Heart left ventricle (tissue), 16 donors: ENCODE measurements around the gene SASS6. TPM values are rescaled to one million over a fixed set of nuclear protein-coding genes. Genes with fewer than 3 reads are reported as not detected.

ENCODE experiments used
- ATAC-seq, 4 donors: fragments of 200-7000 bp; cut with Tn5 transposase; one replicate each; pipeline ENCODE4 v1.9.1; 2020 to 2022; ENCODE audit warnings: moderate library complexity in 4 of 4, mild to moderate bottlenecking in 3 of 4, moderate number of reproducible peaks in 1 of 4
- DNase-seq, 5 donors: peaks; one replicate each; pipeline ENCODE4 v3.0.0-alpha.2; 2020
- H3K27ac ChIP-seq, 12 donors: fragments of 200-600 bp; sonication (generic) in 4 of 12; one replicate each; pipeline versions ENCODE4 v1.5.0 to v1.8.0; 2016 to 2022; ENCODE audit warnings: mild to moderate bottlenecking in 2 of 12
- H3K27me3 ChIP-seq, 9 donors: fragments of 200-600 bp; sonication (generic) in 2 of 9; one replicate each; pipeline versions ENCODE4 v1.5.1 to v1.8.0; 2016 to 2022; ENCODE audit warnings: mild to moderate bottlenecking in 3 of 9
- H3K36me3 ChIP-seq, 9 donors: fragments of 200-600 bp; sonication (generic) in 2 of 9; one replicate each; pipeline versions ENCODE4 v1.5.0 to v1.8.0; 2018 to 2022; ENCODE audit warnings: mild to moderate bottlenecking in 2 of 9
- H3K4me1 ChIP-seq, 12 donors: fragments of 200-600 bp; sonication (generic) in 4 of 12; one replicate each; pipeline versions ENCODE4 v1.5.0 to v1.8.0; 2016 to 2022; ENCODE audit warnings: mild to moderate bottlenecking in 3 of 12
- H3K4me3 ChIP-seq, 12 donors: fragments of 200-600 bp; sonication (generic) in 4 of 12; one replicate each; pipeline versions ENCODE4 v1.5.0 to v1.8.0; 2017 to 2022; ENCODE audit warnings: mild to moderate bottlenecking in 9 of 12, moderate library complexity in 4 of 12
- H3K9me3 ChIP-seq, 12 donors: fragments of 200-600 bp; sonication (generic) in 4 of 12; one replicate each; pipeline versions ENCODE4 v1.5.0 to v1.8.0; 2016 to 2022; ENCODE audit warnings: mild to moderate bottlenecking in 1 of 12
- POLR2A ChIP-seq, 2 donors: fragments of 450-650 bp; IDR thresholded peaks; one replicate each; pipeline ENCODE4 v1.6.1; 2017; ENCODE audit warnings: antibody characterized with exemption in 2 of 2, mild to moderate bottlenecking in 2 of 2, moderate library complexity in 2 of 2
- WGBS, 4 donors: extraction: QIAGEN DNeasy Blood & Tissue Kit in 2 of 4; methylation state at CpG; one replicate each; pipeline versions ENCODE4 v1.1.5 to v1.1.7; 2013 to 2018; 5-methylcytosine and 5-hydroxymethylcytosine counted together
- intact Hi-C, 10 donors: fragments of 100-400 bp; cut with DNase I; formaldehyde crosslinking; loops; one replicate each; pipeline versions ENCODE4 v1.11.1 to v1.14.2; 2022
- polyA plus RNA-seq, 2 donors: library from polyadenylated mRNA; stranded (reverse); fragments of 200-250 nt; gene quantifications; one replicate each; pipeline ENCODE4 v1.2.3, GENCODE V29; 2013
- total RNA-seq, 9 donors: library from RNA; depleted of rRNA in 2 of 9; stranded (reverse); fragments of >200 nt in 2 of 9; fragmentation: NEBNext Ultra II Directional in 3 of 9; extraction: Animal tissue kit (Norgen Biotek cat#: 25700) in 3 of 9; gene quantifications; one replicate each; pipeline versions ENCODE4 v1.1.0 to v1.2.4, GENCODE V29; 2016 to 2023
- TF ChIP-seq, protein P1 (sequence below), 12 donors: fragments of 200-600 bp; sonication (generic) in 4 of 12; IDR thresholded peaks; one replicate each; pipeline versions ENCODE4 v1.5.0 to v1.8.0; 2018 to 2022; ENCODE audit warnings: antibody characterized with exemption in 12 of 12, mild to moderate bottlenecking in 5 of 12
- donor health status: ischemic (EF 13 %, LVEDD 7.1; RV severe dilation, severe dysfunction).
- donor health status: healthy with polysubstance abuse.
- donor health status: DM: no; HTN: yes; CAD: no.
- donor health status: DM: no; HTN: no; CAD: no.
- donor health status: ischemic (EF 25% LVEDD 6.9; RV normal size, moderate dysfunction).
- donor health status: ischemic (EF 25% LVEDD 5.7; RV mildly dilated, moderate dysfunction).
- donor health status: healthy.
- donor health status: DM: yes; HTN: yes; CAD: no.
- donor health status: ischemic (EF 35%, LVEDD 5.7; RV mildly dilated, moderate dysfunction).
- donor health status: nonischemic (EF 11% LVEDD 7.7; RV severe dilation, severe dysfunction).
- donor health status: DM: yes; HTN: yes; CAD: no.
- donor health status: PGD.
- donor health status: ischemic (EF 29% LVEDD 5.4; RV normal size, mild dysfunction).
- donor health status: nonischemic (EF 23%, LVEDD 6.1; RV moderate dilation, normal function).

The SASS6 gene
- total and polyA plus RNA-seq, 11 donors = 1.1 to 2.2 (median 1.6) TPM

- no peaks in the 10 kb centered on the region for H3K9me3 ChIP-seq
- peak overlapping the region; percentile 79 to 96 (median 89) for H3K4me3 ChIP-seq
- ATAC-seq (peak; percentile 98 to 100 (median 99)), DNase-seq (peak; percentile 91 to 95 (median 93))
- intact Hi-C loops = loop anchor here in 5 of 10 donors (2.0 to 10.0 kb wide), 7 partner anchors 53 to 233 kb away; partner anchors contain the start of genes SASS6 (in 3 of the 5), TRMT13 (in 3 of the 5) and AGL (in 1 of the 5)
- no peaks in the 10 kb centered on the region for H3K36me3 ChIP-seq
- TF ChIP-seq POLR2A (IDR thresholded peaks at IDR 0.05) = peak; percentile 75 to 90
- TF ChIP-seq, protein P1, sequence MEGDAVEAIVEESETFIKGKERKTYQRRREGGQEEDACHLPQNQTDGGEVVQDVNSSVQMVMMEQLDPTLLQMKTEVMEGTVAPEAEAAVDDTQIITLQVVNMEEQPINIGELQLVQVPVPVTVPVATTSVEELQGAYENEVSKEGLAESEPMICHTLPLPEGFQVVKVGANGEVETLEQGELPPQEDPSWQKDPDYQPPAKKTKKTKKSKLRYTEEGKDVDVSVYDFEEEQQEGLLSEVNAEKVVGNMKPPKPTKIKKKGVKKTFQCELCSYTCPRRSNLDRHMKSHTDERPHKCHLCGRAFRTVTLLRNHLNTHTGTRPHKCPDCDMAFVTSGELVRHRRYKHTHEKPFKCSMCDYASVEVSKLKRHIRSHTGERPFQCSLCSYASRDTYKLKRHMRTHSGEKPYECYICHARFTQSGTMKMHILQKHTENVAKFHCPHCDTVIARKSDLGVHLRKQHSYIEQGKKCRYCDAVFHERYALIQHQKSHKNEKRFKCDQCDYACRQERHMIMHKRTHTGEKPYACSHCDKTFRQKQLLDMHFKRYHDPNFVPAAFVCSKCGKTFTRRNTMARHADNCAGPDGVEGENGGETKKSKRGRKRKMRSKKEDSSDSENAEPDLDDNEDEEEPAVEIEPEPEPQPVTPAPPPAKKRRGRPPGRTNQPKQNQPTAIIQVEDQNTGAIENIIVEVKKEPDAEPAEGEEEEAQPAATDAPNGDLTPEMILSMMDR (IDR thresholded peaks at IDR 0.05) = no peak
- H3K27ac ChIP-seq = peak overlapping the region; percentile 86 to 99 (median 96)
- peaks cover 0 to 47% (median 24%) of the 10 kb centered on the region in 12 donors for H3K4me1 ChIP-seq
- H3K27me3 ChIP-seq = no peaks in the 10 kb centered on the region
- 0% methylated on average over 27 to 87 of the region's 87 CpGs for WGBS, 4 donors
Observed at GRCh38 chr1:100037927-100038659, 94.6 kb downstream of the SASS6 start.

DNA sequence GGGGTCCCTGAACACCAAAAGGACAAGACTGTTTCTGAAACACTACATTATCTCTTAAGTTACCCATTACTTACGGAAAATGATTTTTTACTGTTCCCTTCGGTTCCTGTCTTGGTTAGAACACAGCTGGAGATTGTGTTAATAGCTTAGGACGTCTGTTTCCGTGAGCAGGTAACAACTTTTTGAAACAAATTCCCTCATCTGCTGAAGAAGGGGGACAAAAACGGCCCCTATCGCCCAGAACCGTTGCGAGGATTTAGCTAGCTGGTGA, 95.1 kb downstream of the SASS6 start:
- 0 to 1% (median 1%) methylated on average over 8 of the region's 8 CpGs for WGBS, 4 donors
- intact Hi-C loops = loop anchor here in 4 of 10 donors (5.0 to 10.0 kb wide), 5 partner anchors 53 to 233 kb away; partner anchors contain the start of genes SASS6 (in 2 of the 4), TRMT13 (in 2 of the 4) and AGL (in 1 of the 4)
- peaks cover 0 to 45% (median 24%) of the 10 kb centered on the region in 12 donors for H3K4me1 ChIP-seq

DNA sequence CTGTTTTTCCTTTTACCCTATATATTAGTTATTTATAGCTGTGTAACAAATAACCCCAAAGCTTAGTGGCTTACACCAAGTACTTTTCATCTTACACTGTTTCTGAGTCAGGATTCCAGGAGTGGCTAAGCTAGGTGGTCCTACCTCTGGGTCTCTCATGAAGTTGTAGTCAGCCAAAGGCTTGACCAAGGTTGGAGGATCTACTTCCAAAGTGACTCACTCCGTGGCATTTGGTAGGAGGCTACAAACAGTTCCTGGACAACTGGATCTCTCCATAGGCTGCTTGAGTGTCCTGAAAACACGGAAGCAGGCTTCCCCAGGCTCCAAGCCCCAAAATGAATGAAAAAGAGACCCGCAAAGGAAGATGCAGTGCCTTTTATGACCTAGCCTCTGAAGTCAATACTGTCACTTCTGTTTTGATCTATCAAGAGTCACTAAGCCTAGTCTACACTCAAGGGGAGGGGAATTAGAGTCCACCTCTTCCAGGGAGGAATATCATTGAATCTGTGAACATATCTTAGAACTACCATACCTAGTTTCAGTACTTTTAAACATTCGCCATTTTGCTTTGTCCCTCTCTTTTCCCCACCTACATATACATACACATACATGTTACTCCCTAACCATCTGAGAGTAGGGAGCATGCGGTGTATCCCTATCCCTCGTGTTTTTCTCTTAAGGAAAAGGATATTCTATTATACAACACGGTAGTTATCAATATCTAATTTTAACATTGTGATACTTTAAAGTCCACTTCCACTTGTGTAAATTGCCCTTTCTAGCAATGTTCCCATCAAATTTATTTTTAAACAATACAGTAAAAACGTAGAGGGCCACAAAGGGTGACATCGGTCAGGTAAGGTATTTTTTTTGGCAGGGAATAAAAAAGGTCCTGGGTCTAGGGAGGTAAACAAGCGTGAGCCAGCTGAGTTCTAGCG, 95.7 kb downstream of the SASS6 start:
- no peaks in the 10 kb centered on the region for H3K36me3 ChIP-seq
- DNase-seq = no peak
- WGBS, 4 donors = 24 to 29% (median 25%) methylated on average over 11 of the region's 11 CpGs
- no peaks in the 10 kb centered on the region for H3K9me3 ChIP-seq
- intact Hi-C loops = loop anchor here in 4 of 10 donors (5.0 to 10.0 kb wide), 5 partner anchors 52 to 232 kb away; partner anchors contain the start of genes SASS6 (in 2 of the 4), TRMT13 (in 2 of the 4) and AGL (in 1 of the 4)
- H3K4me1 ChIP-seq = peaks cover 0 to 40% (median 24%) of the 10 kb centered on the region in 12 donors
- H3K4me3 ChIP-seq = peak overlapping the region; percentile 79 to 96 (median 89)
- TF ChIP-seq POLR2A (IDR thresholded peaks at IDR 0.05) = no peak
- TF ChIP-seq, protein P1 (IDR thresholded peaks at IDR 0.05) = no peak
- ATAC-seq = peak in 1 of 4 donors; percentile 2
- H3K27me3 ChIP-seq = no peaks in the 10 kb centered on the region
- peak overlapping the region in 10 of 12 donors; percentile 92 to 99 (median 96) for H3K27ac ChIP-seq

More for the DNA sequence above, 95.1 kb downstream of the SASS6 start:
- DNase-seq (no peak), ATAC-seq (no peak)
- Histone ChIP-seq H3K9me3 (no peaks in the 10 kb centered on the region), H3K36me3 (no peaks in the 10 kb centered on the region), H3K27ac (peak overlapping the region; percentile 86 to 99 (median 96)), H3K27me3 (no peaks in the 10 kb centered on the region), H3K4me3 (peak overlapping the region; percentile 79 to 96 (median 89))
- TF ChIP-seq POLR2A (IDR thresholded peaks at IDR 0.05) = no peak
- TF ChIP-seq, protein P1 (IDR thresholded peaks at IDR 0.05) = no peak
